HuH-7.5 (cell line): ENCODE results near the gene MERTK.

Experiments used
- DNase-seq: peaks from one replicate; pipeline ENCODE4 v3.0.0; 2011; ENCODE audit warnings: low spot score

The MERTK gene

DNA sequence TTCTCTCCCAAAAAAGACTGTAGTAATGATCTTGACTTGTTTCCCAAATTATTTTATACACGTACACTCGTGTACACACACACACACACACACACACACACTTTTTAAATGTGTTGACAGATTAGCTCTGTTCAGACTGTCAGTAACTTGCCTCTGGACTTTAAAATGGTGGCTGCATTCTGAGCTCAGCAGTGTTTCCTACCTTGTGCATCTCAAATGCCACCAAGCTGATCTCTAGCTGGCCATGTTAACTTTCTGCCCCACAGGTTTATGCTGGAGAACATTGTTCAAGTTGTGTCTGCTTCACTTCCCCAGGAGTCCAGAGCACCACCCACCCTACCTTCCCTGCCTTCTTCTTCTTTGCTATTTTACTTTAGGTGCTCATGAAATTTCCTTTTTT is 83.3 kb downstream of the MERTK start:
- DNase-seq = no peak

DNA sequence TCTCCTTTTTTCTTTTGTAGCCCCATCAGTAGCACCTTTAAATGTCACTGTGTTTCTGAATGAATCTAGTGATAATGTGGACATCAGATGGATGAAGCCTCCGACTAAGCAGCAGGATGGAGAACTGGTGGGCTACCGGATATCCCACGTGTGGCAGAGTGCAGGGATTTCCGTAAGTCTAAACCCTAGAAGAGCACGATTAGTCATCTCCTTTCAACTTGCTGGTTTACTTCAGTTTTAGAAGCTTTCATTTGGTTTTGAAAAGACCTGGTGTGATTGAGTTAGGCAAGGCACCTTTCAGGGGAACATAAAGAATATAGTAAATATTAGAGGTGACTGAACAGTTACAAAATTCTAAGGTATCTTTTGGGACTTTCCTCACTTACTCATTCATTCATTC is 84.4 kb downstream of the MERTK start:
- no peak for DNase-seq

DNA sequence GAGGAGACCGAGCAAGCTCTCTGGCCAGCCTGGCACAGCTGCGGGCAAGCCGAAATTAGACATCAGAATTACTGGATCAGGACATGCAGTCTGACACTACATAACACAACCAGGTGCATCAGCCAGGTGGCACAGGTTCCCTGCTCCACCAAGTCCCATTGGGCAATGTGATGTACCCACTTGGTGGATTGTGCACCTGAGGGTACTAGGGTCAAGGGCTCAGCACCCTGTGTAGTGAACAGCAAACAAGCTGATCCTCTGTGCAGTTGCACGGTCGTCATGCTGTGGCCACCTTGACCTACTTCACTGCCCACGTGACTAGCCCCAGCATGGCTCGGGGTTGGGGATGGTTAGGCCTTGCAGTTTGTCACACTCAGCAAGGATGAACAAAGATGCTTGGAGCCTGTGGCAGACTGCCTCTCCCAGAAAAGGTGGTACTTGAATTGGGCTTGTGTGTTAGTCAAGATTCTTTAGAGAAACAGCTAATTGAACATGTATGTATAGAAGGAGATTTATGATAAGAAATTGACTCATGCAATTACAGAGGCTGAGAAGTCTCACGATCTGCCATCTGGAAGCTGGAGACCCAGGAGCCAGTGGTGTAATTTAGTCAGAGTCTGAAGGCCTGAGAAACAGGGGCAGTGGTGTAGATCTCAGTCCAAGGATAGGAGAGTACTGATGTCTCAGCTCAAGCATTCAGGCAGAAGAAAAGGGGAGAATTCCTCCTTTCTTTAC is 85.2 kb downstream of the MERTK start:
- DNase-seq = no peak

DNA sequence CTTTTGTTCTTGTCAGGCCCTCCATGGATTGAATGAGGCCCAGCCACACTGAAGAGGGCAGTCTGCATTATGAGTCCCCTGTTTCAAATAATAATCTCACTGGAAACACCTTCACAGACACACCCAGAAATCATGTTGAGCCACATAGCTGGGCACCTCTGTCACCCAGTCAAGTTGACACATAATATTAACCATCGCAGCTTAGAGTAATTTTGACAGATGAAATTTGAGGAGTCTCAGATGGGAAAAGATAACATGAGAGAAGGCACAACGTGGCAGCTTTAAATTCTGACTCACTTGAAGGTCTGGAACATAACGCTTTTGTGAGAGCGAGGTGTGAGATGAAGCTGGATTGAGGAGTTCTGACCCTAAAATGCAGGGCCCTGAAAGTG is 85.8 kb downstream of the MERTK start:
- DNase-seq = no peak

DNA sequence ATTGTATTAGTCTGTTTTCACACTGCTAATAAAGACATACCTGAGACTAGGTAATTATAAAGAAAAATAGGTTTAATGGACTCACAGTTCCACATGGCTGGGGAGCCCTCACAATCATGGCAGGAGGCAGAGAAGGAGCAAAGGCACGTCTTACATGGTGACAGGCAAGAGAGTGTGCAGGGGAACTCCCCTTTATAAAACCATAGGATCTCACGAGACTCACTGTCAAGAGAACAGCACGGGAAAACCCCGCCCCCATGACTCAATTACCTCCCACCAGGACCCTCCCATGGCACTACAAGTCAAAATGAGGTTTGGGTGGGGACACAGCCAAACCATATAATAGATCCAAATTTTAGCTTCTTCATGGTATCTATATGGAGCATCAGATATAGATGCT is 87.1 kb downstream of the MERTK start:
- DNase-seq = no peak

DNA sequence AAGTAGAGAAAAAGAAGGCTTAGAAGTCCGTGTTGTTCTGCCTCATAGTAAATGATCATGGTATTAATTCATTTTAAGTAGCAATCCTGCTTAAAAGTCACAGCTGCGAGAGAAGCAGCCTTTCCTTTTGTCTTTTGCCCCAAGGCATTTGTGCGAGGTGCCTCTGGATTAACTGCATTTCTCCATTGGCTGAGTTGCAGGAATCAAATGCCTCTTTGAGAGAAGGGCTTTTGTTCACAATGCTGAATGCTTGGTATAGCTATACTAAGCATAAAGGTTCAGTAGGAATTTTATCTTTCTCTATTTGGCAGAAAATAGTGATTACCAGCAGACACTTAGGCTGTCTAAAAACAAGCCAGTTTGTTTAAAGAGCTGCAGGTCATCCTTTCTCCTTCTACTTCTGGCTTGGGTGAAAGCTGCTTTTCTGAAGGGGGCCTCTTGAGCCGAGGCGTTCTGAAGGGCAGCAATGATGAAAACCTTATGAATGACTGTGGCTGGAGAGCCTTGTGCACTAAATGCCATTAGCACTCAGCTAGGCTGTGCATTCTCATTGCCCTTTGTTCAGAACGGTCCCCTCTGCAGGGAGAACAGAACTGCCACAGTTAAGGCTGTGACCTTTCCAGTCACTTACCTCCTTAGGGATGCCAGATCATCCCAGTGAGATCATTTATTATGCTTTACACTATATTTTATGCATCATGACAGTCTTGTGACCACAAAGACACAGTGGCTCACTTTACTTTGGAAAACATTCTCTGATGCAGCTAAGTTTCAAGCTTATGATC is 87.9 kb downstream of the MERTK start:
- DNase-seq = no peak

DNA sequence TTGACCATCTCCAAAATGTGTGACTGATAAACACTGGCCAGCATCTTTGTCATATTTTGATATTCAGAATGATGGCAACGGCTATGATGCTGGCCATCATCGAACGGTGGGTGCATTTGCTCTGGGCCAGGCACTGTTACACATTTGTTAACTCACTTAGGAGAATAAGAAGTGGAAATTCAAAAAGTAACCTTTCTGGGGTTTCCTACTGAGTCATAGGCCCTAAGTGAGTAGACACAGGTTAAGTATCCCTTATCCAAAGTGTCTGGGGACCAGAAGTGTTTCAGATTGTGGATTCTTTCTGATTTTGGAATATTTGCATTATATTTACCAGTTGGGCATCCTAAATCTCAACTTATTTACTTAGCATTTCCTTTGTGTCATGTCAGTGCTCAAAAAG is 92.0 kb downstream of the MERTK start:
- DNase-seq = no peak

DNA sequence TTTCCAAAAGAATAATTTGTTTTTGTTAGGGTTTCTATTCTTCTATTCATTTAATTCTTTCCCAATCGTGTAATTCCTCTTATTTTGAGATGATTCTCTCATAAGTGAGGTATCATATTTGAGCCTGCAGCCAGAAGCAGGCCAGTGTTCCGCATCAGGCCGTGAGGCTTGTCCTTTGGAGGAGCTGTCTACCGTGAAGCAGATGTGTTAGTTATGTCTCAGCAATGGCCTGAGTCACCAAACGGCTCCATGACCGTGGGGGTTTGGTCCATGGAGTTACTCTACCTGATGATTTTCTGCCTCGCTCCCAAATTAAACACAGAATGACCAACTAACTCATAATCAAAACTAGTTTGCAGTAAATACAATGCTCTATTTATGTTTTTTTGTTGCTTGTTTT is 92.4 kb downstream of the MERTK start:
- DNase-seq = no peak

DNA sequence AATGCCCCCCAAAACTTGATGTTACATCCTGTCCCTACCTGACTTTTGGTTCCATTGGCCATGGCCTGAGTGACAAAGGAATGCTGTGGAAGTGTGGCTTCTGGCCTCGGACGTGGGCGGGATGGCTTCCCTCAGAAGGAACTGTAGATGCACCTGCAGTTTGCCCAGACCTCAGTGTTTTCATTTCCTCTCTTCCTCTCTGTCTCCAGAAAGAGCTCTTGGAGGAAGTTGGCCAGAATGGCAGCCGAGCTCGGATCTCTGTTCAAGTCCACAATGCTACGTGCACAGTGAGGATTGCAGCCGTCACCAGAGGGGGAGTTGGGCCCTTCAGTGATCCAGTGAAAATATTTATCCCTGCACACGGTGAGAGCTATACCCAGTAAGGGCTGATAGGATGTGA is 95.6 kb downstream of the MERTK start:
- no peak for DNase-seq

DNA sequence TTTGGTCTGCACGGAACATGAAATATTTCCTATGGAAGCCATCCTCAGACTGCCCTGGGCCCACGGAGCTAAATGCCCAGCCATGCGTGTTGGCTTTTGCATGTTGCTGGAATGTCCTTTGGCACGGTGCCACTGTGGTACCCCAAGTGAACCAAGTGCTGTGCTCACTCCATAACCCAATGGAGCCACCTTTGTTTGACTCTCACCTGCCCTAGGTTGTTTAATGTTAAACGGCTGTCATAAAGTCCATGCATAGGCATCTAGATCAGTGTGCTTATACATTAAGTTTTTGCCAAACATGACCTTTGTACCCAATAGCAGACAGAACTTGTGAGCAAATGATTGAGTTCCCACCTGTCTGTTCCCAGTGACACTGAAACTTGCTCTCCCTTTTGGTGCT is 96.7 kb downstream of the MERTK start:
- DNase-seq = no peak

DNA sequence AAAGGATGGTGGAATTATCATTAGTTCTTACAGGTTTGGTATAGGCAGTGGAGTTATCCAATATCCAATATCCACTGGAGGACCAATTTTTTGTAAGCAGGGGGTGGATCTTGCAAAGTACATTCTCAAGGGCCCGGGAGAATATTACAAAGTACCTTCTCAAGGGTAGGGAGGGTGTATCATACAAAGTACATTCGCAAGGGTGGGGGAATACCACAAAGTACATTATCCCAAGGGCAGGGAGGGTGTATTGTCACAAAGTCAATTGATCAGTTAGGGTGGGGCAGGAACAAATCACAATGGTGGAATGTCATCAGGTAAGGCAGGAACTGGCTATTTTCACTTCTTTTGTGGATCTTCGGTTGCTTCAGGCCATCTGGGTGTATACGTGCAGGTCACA is 101.4 kb downstream of the MERTK start:
- DNase-seq = no peak

DNA sequence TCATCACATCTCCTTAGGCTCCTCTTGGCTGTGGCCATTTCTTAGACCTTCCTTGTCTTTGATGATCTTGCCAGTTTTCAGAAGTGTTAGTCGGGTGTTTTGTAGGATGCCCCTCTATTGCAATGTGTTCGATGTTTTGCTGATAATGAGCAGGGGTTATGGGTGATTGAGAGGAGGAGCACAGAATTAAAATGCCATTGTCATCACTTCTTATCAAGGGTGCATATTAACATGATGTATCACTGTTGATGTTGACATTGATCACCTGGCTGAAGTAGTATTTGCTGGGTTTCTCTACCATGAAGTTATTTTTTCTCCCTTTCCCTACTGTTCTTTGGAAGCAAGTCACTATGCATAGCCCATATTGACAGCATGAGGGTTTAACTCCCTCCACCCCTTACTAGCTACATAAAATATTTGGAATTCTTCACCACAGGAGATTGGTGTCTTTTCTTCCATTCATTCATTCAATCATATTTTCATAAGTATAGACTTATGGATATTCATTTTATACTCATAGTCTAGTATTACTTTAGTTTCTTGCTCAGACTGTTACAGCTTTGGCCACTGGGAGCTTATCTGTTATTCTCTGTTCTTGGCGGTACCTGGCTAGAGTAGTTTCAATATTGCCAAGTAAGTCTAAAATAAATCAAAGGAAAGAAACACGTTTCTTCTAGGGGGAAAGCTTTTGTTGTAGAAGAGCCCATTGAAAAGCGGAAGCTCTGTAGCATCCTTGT is 102.2 kb downstream of the MERTK start:
- DNase-seq = no peak

DNA sequence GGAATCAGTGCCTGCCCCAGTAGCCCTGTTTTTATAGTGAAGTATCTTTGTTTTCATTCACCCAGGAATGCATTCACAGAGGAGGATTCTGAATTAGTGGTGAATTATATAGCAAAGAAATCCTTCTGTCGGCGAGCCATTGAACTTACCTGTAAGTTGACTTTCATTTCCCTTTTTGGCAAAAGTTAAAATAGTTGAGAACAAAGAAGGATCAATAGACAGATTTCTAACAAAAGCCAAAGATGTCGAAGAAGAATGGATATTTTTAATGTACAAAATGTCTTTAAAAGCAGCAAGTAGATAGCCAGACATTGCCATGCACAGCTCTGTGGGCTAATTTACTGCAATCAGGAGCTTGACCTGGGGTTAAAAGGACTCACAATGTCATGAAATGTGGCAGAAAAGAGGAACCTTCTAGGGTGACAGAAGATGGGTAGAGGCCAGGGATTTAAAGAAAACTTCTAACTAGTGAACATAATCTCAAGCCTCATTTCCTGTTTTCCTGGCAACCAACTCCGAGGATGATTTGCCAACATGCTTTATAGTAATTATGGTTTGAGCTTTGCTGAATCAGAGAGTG is 102.8 kb downstream of the MERTK start:
- no peak for DNase-seq

DNA sequence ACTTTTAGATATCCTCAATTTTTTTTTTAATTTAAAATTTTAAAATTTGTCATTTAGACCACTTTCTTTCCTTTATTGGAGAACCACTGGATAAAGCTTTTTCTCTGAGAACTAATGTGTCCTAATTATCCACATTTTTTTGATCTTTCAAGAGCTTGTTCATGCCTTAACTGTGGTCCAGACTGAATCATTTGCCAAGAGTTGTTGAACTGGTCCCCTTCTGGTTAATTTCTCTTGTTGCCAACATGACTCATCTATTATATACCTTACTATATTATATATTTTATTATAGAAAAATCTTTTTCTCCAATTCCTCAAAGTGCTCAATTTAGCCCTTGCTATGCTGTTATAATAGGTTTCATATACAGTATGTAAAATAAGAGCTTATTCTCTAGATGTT is 103.5 kb downstream of the MERTK start:
- no peak for DNase-seq

DNA sequence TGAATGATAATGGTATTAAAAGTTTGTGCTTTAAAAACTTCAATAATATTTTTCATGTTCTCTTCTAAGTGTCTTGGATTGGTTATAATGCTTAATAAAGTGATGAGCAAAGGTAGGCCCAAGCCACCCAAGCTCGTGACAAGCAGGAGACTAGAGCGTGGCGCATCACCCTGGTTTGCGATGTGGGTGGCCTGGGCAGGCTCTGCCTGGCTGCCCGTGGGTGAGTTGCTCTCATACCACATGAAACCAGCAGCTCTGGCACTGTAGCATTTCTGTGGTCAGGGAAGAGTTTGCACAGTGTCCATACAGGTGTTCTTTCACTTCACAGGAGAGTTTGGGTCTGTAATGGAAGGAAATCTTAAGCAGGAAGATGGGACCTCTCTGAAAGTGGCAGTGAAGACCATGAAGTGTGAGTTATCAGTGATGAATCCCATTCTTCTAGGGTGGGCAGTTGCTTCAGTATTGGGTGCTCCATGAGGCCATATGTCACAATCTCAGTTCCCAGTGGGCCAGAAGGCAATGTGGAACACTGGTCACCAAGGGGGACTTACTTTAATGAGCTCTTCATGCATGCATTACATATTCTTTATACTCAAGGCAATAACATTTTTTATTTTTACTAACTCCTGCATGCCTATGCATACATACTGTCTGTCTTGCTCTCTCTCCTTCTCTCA is 105.3 kb downstream of the MERTK start:
- DNase-seq = no peak

DNA sequence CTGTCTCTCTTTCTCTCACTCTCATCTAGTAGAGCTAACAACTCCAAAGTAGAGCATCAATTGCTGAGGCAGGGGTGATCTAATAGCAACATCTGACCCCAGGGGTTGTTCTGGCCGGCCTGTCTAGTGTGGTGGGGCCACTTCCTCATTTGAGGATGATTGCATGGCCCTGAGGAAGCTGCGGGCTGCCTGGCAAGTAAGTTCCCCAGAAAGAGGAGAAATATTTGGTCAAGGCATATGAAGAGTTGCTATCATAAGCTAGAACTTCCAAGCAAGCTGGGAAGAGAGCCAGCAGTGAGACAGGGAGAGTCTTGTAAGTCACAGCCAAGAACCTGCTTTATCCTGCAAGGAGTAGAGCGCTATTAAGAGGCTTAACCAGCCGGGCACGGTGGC is 105.8 kb downstream of the MERTK start:
- no peak for DNase-seq

DNA sequence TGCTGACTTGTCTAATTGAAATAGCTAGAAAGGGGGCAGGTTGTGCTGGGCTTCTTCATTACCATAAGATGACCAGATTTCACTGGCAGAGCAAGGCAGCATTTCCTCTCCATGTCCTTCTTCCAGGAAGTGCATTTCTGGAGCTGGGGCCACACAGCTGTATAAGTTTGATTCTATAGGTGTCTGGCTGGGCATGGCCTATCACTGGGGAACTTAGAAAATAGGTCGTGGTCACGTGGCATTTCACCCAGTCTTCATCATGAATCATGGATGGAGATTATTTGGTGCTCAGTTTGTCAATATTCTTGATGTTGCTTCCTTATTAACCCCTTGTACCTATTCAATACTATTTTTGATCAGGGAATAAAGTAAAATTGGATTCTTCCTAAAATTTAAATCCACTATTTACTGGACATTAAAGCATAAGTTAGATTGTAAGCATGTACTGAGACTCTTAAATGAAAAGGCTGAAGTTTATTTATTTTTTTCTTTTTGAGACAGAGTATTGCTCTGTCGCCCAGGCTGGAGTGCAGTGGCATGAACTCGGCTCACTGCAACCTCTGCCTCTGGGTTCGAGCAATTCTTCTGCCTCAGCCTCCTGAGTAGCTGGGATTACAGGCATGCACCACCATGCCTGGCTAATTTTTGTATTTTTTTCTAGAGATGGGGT is 107.1 kb downstream of the MERTK start:
- DNase-seq = no peak

DNA sequence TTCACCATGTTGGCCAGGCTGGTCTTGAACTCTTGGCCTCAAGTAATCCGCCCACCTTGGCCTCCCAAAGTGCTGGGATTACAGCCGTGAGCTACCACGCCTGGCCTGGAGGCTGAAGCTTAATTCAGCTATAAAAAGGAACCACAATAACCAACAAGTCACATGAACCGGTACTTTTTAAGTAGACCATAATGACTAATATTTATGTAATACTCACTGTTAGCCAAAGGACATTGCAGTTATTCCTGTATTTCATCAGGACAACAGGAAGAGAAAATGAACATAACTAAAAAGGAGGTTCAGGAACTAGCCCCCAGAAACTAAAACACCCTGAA is 107.6 kb downstream of the MERTK start:
- DNase-seq = no peak

DNA sequence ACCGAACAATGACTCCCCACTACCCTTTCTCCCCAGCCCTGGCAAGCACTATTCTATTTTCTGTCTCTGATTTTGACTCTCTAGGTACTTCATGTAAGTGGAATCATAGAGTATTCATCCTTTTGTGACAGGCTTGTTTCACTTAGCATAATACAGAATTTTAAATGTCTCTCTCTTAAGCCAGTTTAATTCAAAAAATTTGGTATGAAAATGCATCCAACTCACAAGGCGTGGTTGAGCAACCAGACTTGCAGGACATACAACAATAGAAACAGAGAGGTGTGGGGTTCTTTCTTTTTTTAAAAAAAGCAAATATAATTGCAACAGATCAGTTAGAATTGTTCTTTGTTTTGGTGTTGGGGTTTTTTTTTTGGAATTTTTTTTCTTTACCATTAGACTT is 109.1 kb downstream of the MERTK start:
- no peak for DNase-seq

DNA sequence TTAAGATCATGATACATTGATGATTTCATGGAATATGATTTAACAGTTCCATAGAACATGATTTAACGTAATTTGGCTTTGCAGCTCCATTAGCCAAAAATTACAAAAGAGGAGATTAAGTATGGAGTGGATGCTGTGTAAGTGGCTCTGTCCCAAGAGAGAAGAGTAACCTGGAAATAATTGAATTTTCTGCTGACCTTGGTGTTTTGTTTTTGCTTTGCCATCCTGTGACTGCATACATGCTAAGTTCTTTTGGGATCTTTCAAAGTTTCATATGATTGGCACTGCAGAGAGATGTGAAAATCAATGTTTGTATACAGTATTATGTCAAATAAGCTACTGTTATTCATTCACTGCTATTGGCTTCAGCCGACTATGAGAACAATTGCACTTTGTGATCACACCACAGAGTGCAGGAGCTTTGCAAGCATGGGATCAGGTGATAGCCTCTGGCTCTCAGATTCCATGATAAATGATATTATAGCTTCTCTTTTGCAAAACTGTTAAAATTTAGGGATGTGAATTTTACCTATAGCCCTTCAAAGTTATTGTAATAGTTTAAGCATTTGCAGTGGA is 110.6 kb downstream of the MERTK start:
- no peak for DNase-seq

DNA sequence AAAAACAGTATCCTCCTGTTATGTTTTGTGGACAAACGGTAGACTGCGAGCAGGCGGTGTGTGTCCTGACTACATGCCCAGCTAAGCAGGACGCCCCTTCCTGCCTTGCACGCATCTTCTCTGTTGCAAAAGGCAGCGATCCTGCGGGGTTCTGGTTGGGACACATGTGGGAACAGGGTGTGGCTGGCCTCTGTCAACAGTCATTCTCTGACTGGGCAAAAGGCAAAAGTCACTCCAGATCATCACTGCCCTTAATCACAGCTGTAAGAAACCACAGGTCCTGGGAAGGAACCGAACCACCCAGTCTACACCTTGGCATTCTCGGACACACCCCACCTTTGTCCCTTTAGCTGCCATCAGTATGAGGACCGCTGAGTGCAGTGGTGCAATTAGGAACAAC is 112.3 kb downstream of the MERTK start:
- no peak for DNase-seq
